ENCODE measurements around the gene STAG3.

DNA sequence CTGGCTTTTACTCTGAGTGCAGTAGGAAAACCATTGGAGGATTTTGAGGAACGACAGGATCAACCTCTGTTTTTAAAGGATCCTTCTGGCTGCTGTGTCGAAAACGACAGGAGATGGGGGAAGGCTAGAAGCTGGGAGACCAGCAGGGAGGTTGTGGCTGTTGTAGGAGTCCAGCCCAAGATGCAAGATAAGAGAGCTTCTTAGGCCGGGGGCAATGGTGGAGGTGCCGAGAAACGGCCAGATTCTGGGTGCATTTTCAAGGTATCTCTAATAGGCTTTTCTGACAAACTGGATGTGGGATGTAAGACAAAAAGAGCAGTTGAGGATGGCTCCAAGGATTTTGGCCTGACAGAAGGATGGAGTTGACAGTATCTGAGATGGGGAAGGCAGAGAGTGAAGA is 31.8 kb downstream of the STAG3 start:
- TF ChIP-seq, protein P1, sequence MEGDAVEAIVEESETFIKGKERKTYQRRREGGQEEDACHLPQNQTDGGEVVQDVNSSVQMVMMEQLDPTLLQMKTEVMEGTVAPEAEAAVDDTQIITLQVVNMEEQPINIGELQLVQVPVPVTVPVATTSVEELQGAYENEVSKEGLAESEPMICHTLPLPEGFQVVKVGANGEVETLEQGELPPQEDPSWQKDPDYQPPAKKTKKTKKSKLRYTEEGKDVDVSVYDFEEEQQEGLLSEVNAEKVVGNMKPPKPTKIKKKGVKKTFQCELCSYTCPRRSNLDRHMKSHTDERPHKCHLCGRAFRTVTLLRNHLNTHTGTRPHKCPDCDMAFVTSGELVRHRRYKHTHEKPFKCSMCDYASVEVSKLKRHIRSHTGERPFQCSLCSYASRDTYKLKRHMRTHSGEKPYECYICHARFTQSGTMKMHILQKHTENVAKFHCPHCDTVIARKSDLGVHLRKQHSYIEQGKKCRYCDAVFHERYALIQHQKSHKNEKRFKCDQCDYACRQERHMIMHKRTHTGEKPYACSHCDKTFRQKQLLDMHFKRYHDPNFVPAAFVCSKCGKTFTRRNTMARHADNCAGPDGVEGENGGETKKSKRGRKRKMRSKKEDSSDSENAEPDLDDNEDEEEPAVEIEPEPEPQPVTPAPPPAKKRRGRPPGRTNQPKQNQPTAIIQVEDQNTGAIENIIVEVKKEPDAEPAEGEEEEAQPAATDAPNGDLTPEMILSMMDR (IDR thresholded peaks at IDR 0.05), result no peak
- TF ChIP-seq POLR2A (IDR thresholded peaks at IDR 0.05), result no peak
